ENCODE results near the gene SLC28A1. TPM values are rescaled to one million over a fixed set of nuclear protein-coding genes. Genes with fewer than 3 reads are reported as not detected.
A peak's percentile ranks its signal among the peaks of the same experiment; 100 is the strongest.
"Not testable (repeated sequence)": the region's sequence is repeated elsewhere in the genome, so short reads cannot be mapped to it uniquely, and the experiment has no call there.

SLC28A1 gene
- total RNA-seq, 1 experiment from 2014 or later, result not detected

DNA sequence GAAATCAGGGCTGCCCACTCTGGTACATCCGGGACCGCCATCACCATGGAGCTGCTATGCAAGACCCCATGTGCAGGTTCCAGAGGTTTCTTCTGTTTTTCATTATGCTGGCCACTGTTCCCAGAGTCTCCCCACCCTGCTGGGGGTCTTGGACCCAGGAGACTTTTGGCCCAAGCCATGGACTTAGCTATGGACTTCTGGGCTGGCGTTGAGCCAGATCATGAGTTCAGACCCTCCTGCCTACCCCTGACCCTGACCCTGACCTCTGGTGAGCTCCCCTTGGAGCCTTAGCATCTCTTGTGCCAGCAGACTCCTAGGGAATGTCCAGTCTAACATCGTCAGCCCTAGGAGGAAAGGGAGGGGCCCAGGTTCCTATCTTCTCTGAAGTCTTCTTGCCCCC lies 25.3 kb downstream of the SLC28A1 start:
- no peak for DNase-seq (ENCODE audit: low read depth)

DNA sequence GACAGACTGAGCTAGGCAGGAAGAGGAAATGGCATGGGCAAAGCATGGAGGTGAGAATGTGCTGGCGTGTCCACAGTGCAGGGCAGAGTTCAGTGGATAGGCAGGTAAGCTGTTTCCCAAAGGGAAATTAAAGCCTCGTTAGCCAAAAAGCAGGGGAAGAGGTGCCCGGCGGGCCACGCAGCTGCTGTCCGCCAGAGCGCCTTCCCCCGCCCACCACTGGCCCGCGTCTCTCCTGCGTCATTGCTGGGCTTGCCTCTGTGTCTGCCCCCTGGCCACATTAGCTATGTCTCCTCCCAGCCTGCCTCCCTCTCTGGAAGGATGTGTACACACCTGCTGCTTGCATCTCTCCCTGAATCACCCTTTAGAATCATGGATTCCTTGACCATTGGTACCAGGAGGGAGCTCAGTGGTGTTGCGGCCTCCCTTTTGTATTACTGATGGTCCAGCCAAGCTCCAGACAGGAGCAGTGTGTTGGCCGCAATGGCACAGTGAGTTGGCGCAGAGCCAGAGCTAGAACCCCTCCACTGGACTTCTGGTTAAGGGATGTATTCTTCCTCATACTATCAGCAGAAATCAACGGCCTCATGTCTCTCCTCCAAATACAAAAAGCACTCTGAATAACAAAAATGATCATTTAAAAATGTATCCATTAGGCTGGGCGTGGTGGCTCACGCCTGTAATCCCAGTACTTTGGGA lies 26.6 kb downstream of the SLC28A1 start:
- no peak for DNase-seq (ENCODE audit: low read depth)

DNA sequence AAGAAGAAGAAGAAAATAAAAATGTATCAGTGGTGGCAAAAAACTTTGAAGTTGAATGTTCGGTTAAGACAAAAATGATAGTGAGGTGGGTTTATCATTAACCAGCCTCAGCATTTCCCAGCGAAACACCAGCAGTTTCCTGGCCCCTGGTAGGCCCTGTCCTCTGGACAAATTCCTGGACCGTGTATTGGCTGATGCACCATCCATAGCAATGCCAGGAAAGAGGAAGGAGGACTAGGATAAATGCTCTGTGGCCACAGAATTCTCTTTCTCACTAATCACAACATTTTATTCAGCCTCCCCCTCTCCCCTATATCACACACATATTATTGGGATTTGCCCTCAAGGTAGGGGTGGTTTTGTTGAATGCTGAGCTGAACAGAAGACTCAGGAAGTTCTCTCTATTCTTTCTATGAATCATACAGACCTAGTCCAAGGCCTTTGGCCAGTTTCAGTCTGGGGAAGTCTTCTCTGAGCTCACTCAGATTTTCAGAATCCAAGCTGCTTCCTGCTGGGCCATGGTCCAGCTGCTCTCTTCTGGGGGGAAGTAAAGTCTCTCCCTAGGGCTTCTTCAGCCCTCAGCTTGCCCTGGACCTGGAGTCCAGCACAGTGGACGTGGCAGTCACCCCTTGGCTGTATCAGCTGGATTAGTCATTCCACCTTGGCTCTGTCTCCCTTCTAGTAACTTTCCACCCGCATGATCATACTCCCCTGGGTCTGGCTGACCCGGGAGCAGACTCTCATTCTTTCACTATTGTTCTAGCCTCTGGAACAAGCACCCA lies 27.6 kb downstream of the SLC28A1 start:
- DNase-seq (ENCODE audit: low read depth), result peak; percentile 98

DNA sequence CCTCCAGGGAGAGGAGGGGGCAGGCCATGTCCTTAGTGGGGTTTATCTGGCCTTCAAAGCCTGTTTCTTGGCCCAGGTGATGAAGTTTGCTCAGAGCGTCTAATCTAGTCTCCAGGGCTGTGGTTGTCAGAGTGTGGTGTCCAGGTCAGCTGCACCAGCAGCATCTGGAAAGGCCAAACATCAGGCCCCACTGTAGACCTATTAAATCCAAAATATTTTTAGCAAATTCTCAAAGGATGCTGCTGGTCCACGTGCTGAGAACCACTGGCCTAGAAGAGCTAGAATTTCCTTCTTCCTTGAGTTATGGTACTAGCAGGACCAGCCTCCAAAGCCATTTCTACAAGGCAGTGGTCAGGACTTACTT lies 28.9 kb downstream of the SLC28A1 start:
- DNase-seq (ENCODE audit: low read depth), result no peak

DNA sequence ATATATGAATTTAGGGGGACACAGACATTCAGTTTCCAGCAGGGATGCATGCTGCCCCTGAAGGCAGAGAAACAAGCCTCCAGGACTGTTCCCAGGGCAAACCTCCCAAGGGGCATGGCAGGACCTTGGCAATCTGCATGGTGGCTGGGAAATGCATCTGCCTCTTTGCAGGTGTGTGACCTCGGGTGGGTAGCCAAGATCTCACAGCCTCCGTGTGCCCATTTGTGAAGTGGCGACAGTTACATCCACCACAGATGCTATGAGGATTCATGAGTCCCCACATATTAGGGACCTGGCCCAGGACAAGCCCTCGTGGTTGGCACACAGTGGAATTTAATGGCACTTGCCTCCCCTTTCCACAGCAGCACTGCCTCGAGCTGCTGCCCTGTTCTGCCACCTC lies 29.9 kb downstream of the SLC28A1 start:
- no peak for DNase-seq (ENCODE audit: low read depth)

DNA sequence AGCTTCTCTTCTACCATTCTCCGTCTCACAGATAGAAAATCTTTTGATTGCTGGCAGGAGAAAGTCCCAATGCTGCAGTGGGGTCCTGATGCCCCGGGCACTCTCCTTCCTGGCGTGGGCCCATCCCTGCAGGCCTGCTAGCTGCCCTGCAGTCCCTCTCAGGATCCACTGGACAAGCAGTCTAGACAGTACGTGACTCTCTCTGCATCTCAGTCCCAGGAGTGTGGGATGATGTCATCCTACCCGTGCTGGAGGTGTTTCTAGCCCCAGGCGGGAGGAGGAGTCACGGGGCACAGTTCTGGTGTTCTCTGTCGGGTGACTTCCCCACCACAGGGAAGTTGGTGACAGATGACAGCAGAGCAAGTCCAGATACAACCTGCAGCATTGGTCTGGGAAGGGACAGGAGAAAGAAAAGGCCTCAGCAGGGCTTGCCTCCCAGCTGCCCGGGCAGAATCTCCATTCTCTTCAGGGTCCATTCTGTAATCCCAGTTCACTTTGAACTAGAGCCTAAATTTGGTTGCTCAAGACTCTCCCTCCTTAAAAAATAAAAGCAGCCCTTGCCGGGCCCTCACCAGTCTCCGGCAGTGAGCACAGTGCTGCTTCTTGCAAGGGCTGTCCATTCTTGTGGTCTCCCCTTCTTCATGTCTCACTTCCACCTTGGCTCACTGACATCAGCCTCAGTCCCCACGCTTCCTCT lies 30.6 kb downstream of the SLC28A1 start:
- peak; percentile 78 for DNase-seq (ENCODE audit: low read depth)

DNA sequence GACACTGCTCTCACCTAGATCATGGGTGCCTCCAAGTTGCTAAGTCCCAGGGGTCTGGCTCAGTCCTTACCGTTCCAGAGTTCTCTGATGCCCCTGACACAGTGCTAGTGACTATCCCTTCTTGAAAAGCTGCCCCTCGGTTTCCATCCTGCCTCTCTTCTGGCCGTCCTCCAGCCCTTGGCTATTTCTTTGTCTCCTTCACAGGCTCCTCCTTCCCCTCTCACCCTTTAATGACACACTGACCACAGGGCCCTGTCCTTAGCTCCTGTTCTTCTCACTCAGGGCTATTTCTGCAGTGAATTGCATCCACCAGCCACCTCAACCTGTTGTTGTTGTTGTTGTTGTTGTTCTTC lies 31.1 kb downstream of the SLC28A1 start:
- DNase-seq (ENCODE audit: low read depth), result peak; percentile 44

DNA sequence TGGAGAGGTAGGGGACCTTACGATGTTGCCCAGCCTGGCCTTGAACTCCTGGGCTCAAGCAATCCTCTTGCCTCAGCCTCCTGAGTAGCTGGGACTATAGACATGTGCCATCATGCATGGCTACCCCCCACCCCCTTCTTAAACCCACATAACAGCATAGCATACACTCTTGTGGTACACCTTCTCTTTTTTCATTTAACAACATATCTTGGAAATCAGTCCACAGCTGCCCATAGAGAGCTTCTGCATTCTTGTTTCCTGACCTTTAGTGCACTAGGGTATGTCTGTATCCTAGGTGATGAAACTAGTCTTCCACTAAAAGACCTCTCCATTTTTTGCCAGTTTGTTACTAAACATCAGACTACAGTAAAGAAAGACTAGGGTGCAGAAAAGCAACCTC lies 33.0 kb downstream of the SLC28A1 start:
- DNase-seq (ENCODE audit: low read depth), result no peak

DNA sequence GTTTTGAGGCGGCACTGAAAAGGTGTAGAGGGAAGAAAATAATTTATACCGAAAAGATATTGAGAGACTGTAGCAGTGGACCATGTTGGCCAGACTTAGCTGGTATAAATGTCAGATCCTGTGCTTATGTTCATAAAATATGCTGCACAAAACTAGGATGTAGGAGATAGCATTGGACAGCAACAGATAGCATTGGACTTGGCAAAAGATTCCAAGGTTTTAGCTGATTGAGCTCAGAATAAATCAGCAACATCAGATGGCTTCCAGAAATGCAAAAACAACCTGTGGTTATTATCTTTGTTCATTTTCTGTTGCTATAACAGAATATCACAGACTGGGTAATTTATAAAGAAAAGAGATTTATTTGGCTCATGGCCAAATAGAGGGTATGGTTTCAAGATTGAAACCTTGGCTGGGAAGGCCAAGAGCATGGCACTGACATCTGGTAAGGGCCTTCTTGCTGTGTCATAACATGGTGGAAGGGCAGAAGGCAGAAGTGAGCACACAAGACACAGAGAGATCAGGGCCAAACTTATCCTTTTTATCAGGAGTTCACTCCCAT lies 34.7 kb downstream of the SLC28A1 start:
- no peak for DNase-seq (ENCODE audit: low read depth)

DNA sequence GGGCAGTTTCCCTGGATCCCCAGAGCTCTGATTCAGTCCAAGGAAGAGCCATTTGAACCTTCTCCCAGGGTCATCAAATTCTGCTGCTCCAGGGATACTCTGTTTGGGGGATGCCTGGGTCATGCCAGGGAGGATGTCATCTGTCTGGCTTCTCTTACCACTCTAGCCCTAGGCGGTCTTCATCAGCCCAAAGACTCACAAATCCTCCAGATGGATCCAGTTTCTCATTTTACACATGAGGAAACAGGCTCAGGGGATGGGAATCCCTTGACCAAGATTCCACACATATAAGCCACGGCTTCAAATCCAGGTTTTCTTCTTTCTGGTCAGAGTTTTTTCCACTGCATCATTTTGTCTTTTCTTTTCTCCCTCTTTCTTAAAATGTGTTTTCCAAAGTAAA lies 36.7 kb downstream of the SLC28A1 start:
- DNase-seq (ENCODE audit: low read depth), result no peak

DNA sequence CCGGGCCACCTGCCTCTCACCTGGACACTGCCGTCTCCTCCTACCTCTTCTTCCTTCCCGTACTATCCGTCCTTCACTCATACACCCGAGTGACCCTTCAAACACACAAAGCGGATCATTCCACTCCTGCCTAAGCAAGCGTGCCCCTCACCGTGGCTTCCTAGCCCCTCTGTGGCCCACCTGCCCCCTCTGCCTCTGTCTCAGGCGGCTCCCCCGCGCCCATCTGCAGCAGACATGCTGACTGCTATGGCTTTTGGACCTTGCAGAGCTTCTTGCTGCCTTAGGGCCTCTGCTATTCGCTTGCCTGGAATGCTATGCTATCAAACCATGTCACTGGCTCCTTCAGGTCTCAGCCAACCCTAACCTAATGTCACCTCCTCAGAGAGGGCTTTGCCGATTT lies 38.1 kb downstream of the SLC28A1 start:
- DNase-seq (ENCODE audit: low read depth), result no peak

DNA sequence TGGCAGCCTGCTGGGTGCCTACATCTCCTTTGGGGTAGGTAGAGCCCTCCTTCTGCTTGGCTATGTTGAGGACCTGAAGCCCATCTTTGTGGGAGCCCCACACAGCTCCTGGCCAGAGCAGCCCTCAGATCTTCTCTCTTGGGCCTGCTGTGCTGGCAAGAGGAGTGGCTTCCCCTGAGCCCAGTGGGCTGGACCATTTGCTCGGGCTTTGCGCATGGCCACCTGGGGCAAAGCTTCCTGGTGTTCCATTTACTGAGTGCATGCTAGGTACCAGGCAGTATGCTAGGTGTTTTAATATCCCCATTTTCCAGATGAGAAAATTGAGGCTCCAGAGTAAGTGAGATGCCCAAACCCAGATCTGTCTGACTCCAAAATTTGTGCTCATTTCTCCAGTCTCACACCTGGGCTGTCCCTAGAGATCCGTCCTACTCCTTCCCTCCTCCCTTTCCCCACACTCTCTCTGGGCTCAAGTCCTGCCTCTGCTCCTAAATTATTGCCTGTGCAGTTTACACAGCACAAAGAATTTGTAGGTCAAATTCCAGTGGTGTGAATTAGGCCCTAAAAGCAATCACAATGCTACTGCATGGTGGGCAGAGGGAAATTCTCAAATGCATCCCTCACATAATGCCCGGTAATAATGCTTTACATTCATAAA lies 39.7 kb downstream of the SLC28A1 start:
- no peak for DNase-seq (ENCODE audit: low read depth)

DNA sequence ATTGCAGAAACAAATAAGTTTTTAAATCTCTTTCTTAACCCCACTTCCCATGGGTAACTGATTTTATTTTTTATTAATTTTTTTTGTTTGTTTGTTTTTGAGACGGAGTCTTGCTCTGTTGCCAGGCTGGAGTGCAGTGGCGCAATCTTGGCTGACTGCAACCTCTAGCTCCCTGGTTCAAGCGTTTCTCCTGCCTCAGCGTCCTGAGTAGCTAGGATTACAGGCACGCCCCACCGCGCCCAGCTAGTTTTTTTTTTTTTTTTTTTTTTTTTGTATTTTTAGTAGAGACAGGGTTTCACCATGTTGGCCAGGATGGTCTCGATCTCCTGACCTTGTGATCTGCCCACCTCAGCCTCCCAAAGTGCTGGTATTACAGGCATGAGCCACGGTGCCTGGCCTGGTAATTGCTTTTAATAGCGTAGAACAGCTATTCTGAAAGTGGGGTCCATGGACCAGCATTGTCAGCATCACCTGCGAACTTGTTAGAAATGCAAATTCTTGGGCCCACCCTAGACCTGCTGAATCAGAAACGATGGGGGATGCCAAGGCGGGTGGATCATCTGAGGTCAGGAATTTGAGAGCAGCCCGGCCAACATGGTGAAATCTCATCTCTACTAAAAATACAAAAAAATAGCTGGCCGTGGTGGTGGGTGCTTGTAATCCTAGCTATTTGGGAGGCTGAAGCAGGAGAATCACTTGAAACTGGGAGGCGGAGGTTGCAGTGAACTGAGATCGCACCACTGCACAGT lies 40.5 kb downstream of the SLC28A1 start:
- DNase-seq (ENCODE audit: low read depth), result not testable (repeated sequence)

DNA sequence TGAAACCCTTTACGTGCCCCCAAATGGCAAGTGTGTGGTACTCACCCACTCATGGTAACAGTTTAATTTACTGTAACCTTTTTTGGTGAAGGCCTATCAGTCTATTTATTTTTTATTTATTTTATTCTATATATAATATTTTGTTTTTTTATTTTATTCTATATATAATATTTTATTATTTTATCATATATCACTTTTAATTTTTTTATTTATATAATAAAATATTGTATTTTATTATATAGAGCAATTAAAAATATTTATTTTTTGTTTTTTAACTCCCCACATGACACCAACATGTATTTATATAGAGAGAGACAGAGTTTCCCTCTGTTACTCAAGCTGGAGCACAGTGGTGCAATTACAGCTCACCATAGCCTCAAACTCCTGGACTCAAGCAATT lies 41.4 kb downstream of the SLC28A1 start:
- no peak for DNase-seq (ENCODE audit: low read depth)

DNA sequence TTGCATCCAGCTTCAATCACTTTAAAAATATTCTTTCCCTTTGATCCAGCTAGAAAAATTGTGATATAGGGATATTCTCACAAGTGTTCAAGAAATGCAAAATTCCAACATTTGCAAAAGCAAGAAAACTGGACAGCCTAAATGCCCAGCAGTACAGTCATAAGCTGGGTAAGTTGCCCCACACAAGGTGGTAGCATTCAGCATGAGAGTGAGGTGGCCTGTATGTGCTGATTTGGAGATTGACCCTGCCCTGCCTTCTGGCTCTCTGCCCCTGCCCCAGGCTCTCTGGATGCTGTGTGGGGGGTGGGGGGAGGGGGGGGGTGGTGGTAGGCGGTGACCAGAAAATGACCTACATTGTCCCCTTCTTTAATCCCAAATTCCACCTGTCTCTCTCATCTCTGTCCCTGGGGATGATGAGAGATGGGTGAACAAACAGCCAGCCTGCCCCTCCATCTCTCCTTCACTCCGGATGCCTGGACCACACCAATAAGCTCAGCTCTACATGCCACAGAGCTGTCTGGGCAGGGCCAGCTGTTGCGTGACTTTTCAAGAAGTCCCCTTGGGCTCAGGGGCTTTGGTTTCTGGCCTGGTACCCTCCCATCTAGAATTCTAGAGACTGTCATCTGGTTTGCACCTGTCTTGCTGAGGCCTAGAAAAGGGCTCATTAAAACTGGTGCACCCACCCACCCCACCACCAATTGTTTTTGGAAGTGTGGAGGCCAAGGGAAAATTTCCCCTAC lies 42.2 kb downstream of the SLC28A1 start:
- no peak for DNase-seq (ENCODE audit: low read depth)

DNA sequence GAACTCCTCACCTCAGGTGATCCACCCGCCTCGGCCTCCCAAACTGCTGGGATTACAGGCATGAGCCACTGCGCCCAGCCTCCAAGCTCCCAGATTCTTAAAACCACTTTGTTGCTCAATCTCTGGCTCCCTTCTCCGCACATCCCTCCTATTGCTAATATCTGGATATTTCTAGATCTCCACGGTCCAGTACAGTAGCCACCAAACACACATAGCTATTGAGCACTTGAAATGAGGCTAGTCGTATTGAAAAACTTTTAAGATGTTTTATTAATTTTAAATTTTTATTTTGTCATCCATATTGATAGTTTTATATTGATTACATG lies 44.3 kb downstream of the SLC28A1 start:
- no peak for DNase-seq (ENCODE audit: low read depth)

DNA sequence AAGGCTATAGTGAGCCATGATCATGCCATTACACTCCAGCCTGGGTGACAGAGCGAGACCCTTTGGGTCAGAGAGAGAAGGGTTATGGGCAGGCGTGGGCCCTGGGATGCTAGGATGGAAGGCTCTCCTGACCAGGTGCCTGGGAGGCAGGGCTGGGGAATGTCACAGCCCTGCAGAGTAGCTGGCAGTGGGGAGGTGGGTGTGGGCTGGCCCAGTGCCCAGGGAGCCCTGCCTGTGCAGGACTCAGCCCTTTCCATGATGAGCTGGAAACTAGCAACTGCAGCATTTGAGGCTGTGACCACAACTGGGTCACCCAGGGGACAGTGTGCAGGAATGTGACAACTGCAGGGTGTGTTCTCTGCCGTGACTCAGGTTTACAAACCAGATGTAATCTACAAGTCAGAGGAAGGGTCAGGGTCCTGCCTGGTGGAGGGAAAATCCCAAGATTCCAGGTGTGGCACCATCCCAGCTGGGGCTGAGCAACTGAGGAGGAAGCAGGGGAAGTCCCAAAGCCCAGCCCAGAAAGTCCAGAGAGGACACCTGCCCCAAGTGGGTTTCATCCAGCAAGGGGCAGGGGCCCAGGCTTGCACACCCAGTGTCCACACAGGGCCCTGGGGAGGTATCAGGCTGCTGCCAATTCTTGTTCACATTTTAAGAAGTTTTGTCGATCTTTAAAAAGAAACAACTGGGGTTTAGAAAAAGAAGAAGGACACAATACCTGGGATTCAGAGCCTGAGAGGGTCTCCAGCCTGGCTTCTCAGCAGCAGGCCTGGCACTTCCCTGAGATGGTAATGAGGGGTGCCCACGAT lies 45.5 kb downstream of the SLC28A1 start:
- peak; percentile 80 for DNase-seq (ENCODE audit: low read depth)

DNA sequence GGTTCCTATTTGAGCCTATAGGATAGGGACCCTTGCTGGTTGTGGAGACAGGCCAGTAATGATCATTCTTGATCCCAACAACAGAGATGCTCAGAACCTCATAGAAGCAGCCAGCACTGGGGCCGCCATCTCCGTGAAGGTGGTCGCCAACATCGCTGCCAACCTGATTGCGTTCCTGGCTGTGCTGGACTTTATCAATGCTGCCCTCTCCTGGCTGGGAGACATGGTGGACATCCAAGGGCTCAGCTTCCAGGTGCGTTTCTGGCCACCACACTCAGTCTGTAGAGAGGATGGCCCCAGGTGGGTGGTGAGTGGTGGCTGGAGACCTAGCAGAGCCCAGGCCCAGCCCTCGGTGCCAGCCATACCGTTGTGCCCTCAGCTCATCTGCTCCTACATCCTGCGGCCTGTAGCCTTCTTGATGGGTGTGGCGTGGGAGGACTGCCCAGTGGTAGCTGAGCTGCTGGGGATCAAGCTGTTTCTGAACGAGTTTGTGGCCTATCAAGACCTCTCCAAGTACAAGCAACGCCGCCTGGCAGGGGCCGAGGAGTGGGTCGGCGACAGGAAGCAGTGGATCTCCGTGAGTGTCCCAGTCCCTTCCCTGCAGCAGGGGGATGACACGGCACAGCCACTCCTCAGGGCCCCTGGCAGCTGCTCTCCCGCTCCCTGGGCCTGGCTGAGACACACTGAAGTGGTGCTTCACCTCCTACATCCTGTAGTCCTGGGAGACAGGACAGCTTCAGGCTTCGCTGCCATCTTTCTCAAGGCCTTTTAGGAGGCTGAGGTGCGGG lies 50.7 kb downstream of the SLC28A1 start:
- DNase-seq (ENCODE audit: low read depth), result no peak

DNA sequence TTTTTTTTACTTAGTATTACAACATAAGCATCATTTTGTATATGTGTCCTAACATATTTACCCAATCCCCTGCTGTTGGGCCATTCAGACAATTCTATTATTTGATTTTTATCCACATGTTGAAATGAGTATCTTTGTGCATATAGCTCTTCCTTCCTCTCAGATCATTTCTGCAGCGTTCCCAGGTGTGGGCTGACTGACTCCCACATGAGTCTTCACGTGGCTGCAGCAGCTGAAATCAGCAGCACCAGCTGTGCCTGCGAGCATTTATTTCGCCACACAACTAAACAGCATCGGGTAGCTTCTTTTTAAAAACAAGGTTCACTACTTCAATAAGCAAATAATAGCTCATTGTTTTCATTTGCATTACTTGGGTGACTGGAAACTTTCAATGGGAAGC lies 52.7 kb downstream of the SLC28A1 start:
- no peak for DNase-seq (ENCODE audit: low read depth)
